Cardiac fibroblast (primary cell): ENCODE data around the gene HELQ.

Source experiments
- DNase-seq, 2 donors: peaks; one replicate each; pipeline versions ENCODE4 v3.0.0 to v3.0.0-alpha.2; 2010; ENCODE audit warnings: low read depth in 2 of 2
- H3K4me3 ChIP-seq, 2 donors: replicated peaks in 1 of 2; 1 replicate in 1 of 2; 2 replicates in 1 of 2; pipeline ENCODE4 v1.5.1; 2011; ENCODE audit warnings: low read depth in 2 of 2, low read length in 2 of 2, mild to moderate bottlenecking in 2 of 2, moderate library complexity in 1 of 2
- CTCF ChIP-seq: IDR thresholded peaks from one replicate; pipeline ENCODE4 v1.5.1; 2011; ENCODE audit warnings: low read depth, mild to moderate bottlenecking, low read length, inconsistent platforms

The HELQ gene

GRCh38 chr4:83393908-83394307 lies 61.7 kb downstream of the HELQ start:
- no peak overlapping the region for H3K4me3 ChIP-seq
- DNase-seq = no peak
- TF ChIP-seq CTCF = no peak

- no peak for TF ChIP-seq CTCF
- DNase-seq = no peak
- no peak overlapping the region for H3K4me3 ChIP-seq
These were observed 63.1 kb downstream of the HELQ start for GRCh38 chr4:83392562-83392961.

- DNase-seq = no peak
- no peak for TF ChIP-seq CTCF
These were observed 64.7 kb downstream of the HELQ start for GRCh38 chr4:83390944-83391343.

GRCh38 chr4:83389756-83390505 lies 65.7 kb downstream of the HELQ start:
- H3K4me3 ChIP-seq = no peak overlapping the region
- no peak for DNase-seq
- TF ChIP-seq CTCF = no peak

More at GRCh38 chr4:83390944-83391343, 64.7 kb downstream of the HELQ start:
- H3K4me3 ChIP-seq = no peak overlapping the region

- TF ChIP-seq CTCF = no peak
- no peak overlapping the region for H3K4me3 ChIP-seq
- peak in 1 of 2 donors; percentile 24 for DNase-seq
These were observed 66.4 kb downstream of the HELQ start for GRCh38 chr4:83389037-83389720.

GRCh38 chr4:83388313-83388676 lies 67.3 kb downstream of the HELQ start:
- peak; percentile 10 to 24 for DNase-seq
- TF ChIP-seq CTCF = no peak
- H3K4me3 ChIP-seq = no peak overlapping the region
